KMS-11 (cell line): ENCODE measurements around the gene PPP4R2.

Source experiments
- H2AFZ ChIP-seq: fragments of 200-600 bp; sonication (generic); 2 replicates; pipeline ENCODE4 v1.6.1; 2016; ENCODE audit warnings: antibody characterized with exemption, mixed run types, low read depth
- H3K27ac ChIP-seq: fragments of 200-600 bp; sonication (generic); 2 replicates; pipeline ENCODE4 v1.6.1; 2016; ENCODE audit warnings: mild to moderate bottlenecking, mixed run types
- H3K27me3 ChIP-seq: fragments of 200-600 bp; sonication (generic); 2 replicates; pipeline ENCODE4 v1.6.1; 2017; ENCODE audit warnings: mild to moderate bottlenecking, low read depth, mixed run types, moderate library complexity; ENCODE audit not compliant: insufficient read depth
- H3K36me3 ChIP-seq: fragments of 200-600 bp; sonication (generic); 2 replicates; pipeline ENCODE4 v1.6.1; 2017; ENCODE audit warnings: mild to moderate bottlenecking, mixed run types; ENCODE audit not compliant: insufficient read depth
- H3K4me1 ChIP-seq: fragments of 200-600 bp; sonication (generic); 2 replicates; pipeline ENCODE4 v1.6.1; 2016; ENCODE audit warnings: mild to moderate bottlenecking, low read depth, mixed run types; ENCODE audit not compliant: poor library complexity, severe bottlenecking
- H3K4me2 ChIP-seq: fragments of 200-600 bp; sonication (generic); 2 replicates; pipeline ENCODE4 v1.7.0; 2016; ENCODE audit warnings: mild to moderate bottlenecking, mixed run types
- H3K4me3 ChIP-seq: fragments of 200-600 bp; sonication (generic); IDR thresholded peaks from 2 replicates; pipeline ENCODE4 v1.6.1; 2017; ENCODE audit warnings: low read depth, low read length, mixed read lengths; ENCODE audit not compliant: insufficient read depth
- H3K79me2 ChIP-seq: fragments of 200-600 bp; sonication (generic); 2 replicates; pipeline ENCODE4 v1.6.1; 2016; ENCODE audit warnings: low read depth, mixed run types; ENCODE audit not compliant: insufficient read depth
- H3K9ac ChIP-seq: fragments of 200-600 bp; sonication (generic); 2 replicates; pipeline ENCODE4 v1.6.1; 2016; ENCODE audit warnings: mild to moderate bottlenecking, mixed run types
- H4K20me1 ChIP-seq: fragments of 200-600 bp; sonication (generic); 2 replicates; pipeline ENCODE4 v1.6.1; 2016; ENCODE audit warnings: mild to moderate bottlenecking, mixed run types; ENCODE audit not compliant: insufficient read depth
- CTCF ChIP-seq: fragments of 200-600 bp; sonication (generic); conservative IDR thresholded peaks from 2 replicates; pipeline ENCODE4 v1.6.1; 2017; ENCODE audit warnings: low read depth, mild to moderate bottlenecking, antibody characterized with exemption, low read length, moderate library complexity, mixed read lengths

Gene PPP4R2

GRCh38 chr3:73069775-73070444 is 73.3 kb downstream of the PPP4R2 start:
- H3K4me2 ChIP-seq: no peak overlapping the region

GRCh38 chr3:73070675-73071575 is 74.3 kb downstream of the PPP4R2 start:
- Histone ChIP-seq H3K9ac (no peak overlapping the region), H3K27ac (no peak overlapping the region), H3K4me2 (no peak overlapping the region), H3K4me1 (no peaks in the 10 kb centered on the region), H3K36me3 (no peaks in the 10 kb centered on the region), H2AFZ (no peak overlapping the region), H3K79me2 (no peaks in the 10 kb centered on the region), H4K20me1 (no peaks in the 10 kb centered on the region), H3K4me3 (no peak overlapping the region), H3K27me3 (no peaks in the 10 kb centered on the region)
- no peak for TF ChIP-seq CTCF

More at GRCh38 chr3:73069775-73070444, 73.3 kb downstream of the PPP4R2 start:
- no peak overlapping the region for H3K4me3 ChIP-seq
- H2AFZ ChIP-seq: no peak overlapping the region
- no peaks in the 10 kb centered on the region for H3K27me3 ChIP-seq
- no peak overlapping the region for H3K27ac ChIP-seq
- H3K79me2 ChIP-seq: no peaks in the 10 kb centered on the region
- no peaks in the 10 kb centered on the region for H4K20me1 ChIP-seq
- H3K36me3 ChIP-seq: no peaks in the 10 kb centered on the region
- no peak overlapping the region for H3K9ac ChIP-seq
- no peak for TF ChIP-seq CTCF
- H3K4me1 ChIP-seq: no peaks in the 10 kb centered on the region

- H3K4me2 ChIP-seq: no peak overlapping the region
Observed at GRCh38 chr3:73071952-73072351, 75.3 kb downstream of the PPP4R2 start.

GRCh38 chr3:73072634-73073033 is 76.0 kb downstream of the PPP4R2 start:
- no peak overlapping the region for H3K4me3 ChIP-seq
- H3K27ac ChIP-seq: no peak overlapping the region
- H3K9ac ChIP-seq: no peak overlapping the region

More at GRCh38 chr3:73071952-73072351, 75.3 kb downstream of the PPP4R2 start:
- Histone ChIP-seq H3K4me3 (no peak overlapping the region), H3K9ac (no peak overlapping the region), H3K27me3 (no peaks in the 10 kb centered on the region), H3K79me2 (no peaks in the 10 kb centered on the region), H3K36me3 (no peaks in the 10 kb centered on the region), H4K20me1 (no peaks in the 10 kb centered on the region), H2AFZ (no peak overlapping the region), H3K4me1 (no peaks in the 10 kb centered on the region), H3K27ac (no peak overlapping the region)
- no peak for TF ChIP-seq CTCF

More at GRCh38 chr3:73072634-73073033, 76.0 kb downstream of the PPP4R2 start:
- no peaks in the 10 kb centered on the region for H3K79me2 ChIP-seq
- H4K20me1 ChIP-seq: no peaks in the 10 kb centered on the region
- no peaks in the 10 kb centered on the region for H3K27me3 ChIP-seq
- H2AFZ ChIP-seq: no peak overlapping the region
- H3K36me3 ChIP-seq: no peaks in the 10 kb centered on the region
- no peaks in the 10 kb centered on the region for H3K4me1 ChIP-seq
- H3K4me2 ChIP-seq: no peak overlapping the region
- TF ChIP-seq CTCF: no peak
